Measurements from ENCODE around the gene ADAMTSL2.

Gene ADAMTSL2

DNA sequence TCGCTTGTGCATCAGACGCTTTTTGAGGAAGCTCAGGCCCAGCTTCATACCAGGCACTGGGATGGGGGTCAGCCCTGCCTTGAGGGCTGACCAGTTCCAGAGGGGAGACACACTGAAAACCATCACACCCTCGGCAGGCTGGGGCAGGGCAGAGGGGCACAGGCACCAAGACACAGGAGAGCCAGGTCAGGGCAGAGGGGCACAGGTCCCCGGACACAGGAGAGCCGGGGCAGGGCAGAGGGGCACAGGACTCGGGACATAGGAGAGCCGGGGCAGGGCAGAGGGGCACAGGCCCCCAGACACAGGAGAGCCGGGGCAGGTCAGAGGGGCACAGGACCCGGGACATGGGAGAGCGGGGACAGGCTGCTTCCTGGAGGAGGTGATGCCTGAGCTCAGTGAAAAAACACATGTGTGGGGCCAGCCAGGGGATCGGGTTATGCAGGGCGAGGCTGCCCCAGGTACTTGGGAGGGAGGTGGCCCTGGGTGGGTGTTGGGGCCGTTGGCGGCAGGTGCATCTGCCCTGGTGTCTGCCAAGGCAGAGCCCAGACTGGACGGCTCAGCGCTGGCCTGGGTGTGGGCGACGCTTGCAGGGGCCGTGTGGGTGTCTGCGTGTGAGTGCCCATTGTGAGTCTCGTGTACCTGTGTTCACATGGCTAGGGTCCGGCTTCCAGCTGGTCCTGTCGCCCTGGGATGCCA is 40.5 kb upstream of the ADAMTSL2 start:
- TF ChIP-seq EZH2phosphoT487 (IDR thresholded peaks at IDR 0.05; ENCODE audit: low read depth): no peak
- TF ChIP-seq, protein P1, sequence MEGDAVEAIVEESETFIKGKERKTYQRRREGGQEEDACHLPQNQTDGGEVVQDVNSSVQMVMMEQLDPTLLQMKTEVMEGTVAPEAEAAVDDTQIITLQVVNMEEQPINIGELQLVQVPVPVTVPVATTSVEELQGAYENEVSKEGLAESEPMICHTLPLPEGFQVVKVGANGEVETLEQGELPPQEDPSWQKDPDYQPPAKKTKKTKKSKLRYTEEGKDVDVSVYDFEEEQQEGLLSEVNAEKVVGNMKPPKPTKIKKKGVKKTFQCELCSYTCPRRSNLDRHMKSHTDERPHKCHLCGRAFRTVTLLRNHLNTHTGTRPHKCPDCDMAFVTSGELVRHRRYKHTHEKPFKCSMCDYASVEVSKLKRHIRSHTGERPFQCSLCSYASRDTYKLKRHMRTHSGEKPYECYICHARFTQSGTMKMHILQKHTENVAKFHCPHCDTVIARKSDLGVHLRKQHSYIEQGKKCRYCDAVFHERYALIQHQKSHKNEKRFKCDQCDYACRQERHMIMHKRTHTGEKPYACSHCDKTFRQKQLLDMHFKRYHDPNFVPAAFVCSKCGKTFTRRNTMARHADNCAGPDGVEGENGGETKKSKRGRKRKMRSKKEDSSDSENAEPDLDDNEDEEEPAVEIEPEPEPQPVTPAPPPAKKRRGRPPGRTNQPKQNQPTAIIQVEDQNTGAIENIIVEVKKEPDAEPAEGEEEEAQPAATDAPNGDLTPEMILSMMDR (IDR thresholded peaks at IDR 0.05; ENCODE audit: low read depth, low read length): no peak
- Histone ChIP-seq H3K79me2 (ENCODE audit: low read length) (no peaks in the 10 kb centered on the region), H3K4me1 (ENCODE audit: low read length) (no peaks in the 10 kb centered on the region), H3K9me3 (ENCODE audit: insufficient read depth, low read length) (no peaks in the 10 kb centered on the region), H2AFZ (ENCODE audit: low read depth, low read length) (no peak overlapping the region), H3K27me3 (ENCODE audit: low read depth, low read length) (peaks cover 13% of the 10 kb centered on the region), H3K27ac (ENCODE audit: low read length) (no peak overlapping the region), H4K20me1 (ENCODE audit: insufficient read depth, low read length) (no peaks in the 10 kb centered on the region), H3K36me3 (replicated peaks; ENCODE audit: low read depth, low read length) (no peaks in the 10 kb centered on the region), H3K4me3 (ENCODE audit: low read length) (no peak overlapping the region), H3K9ac (ENCODE audit: low read length) (no peak overlapping the region), H3K4me2 (ENCODE audit: low read length) (no peak overlapping the region)

GRCh38 chr9:133494636-133495326 is 39.7 kb upstream of the ADAMTSL2 start:
- Histone ChIP-seq H3K36me3 (replicated peaks; ENCODE audit: low read depth, low read length) (no peaks in the 10 kb centered on the region), H3K4me2 (ENCODE audit: low read length) (no peak overlapping the region), H4K20me1 (ENCODE audit: insufficient read depth, low read length) (no peaks in the 10 kb centered on the region), H3K4me3 (ENCODE audit: low read length) (no peak overlapping the region), H3K27ac (ENCODE audit: low read length) (no peak overlapping the region), H3K79me2 (ENCODE audit: low read length) (no peaks in the 10 kb centered on the region), H3K9ac (ENCODE audit: low read length) (no peak overlapping the region), H3K4me1 (ENCODE audit: low read length) (no peaks in the 10 kb centered on the region), H3K9me3 (ENCODE audit: insufficient read depth, low read length) (no peaks in the 10 kb centered on the region), H2AFZ (ENCODE audit: low read depth, low read length) (no peak overlapping the region), H3K27me3 (ENCODE audit: low read depth, low read length) (peaks cover 8% of the 10 kb centered on the region)
- no peak for TF ChIP-seq EZH2phosphoT487 (IDR thresholded peaks at IDR 0.05; ENCODE audit: low read depth)
- TF ChIP-seq, protein P1 (IDR thresholded peaks at IDR 0.05; ENCODE audit: low read depth, low read length): no peak

- peaks cover under 1% of the 10 kb centered on the region for H3K27me3 ChIP-seq (ENCODE audit: low read depth, low read length)
Measured at GRCh38 chr9:133495327-133496293, 38.9 kb upstream of the ADAMTSL2 start.

More at GRCh38 chr9:133495327-133496293, 38.9 kb upstream of the ADAMTSL2 start:
- H3K4me2 ChIP-seq (ENCODE audit: low read length): no peak overlapping the region
- no peaks in the 10 kb centered on the region for H3K9me3 ChIP-seq (ENCODE audit: insufficient read depth, low read length)
- H2AFZ ChIP-seq (ENCODE audit: low read depth, low read length): no peak overlapping the region
- no peaks in the 10 kb centered on the region for H3K36me3 ChIP-seq (replicated peaks; ENCODE audit: low read depth, low read length)
- no peaks in the 10 kb centered on the region for H3K79me2 ChIP-seq (ENCODE audit: low read length)
- H3K4me1 ChIP-seq (ENCODE audit: low read length): no peaks in the 10 kb centered on the region
- no peak for TF ChIP-seq EZH2phosphoT487 (IDR thresholded peaks at IDR 0.05; ENCODE audit: low read depth)
- TF ChIP-seq, protein P1 (IDR thresholded peaks at IDR 0.05; ENCODE audit: low read depth, low read length): no peak
- no peak overlapping the region for H3K27ac ChIP-seq (ENCODE audit: low read length)
- no peaks in the 10 kb centered on the region for H4K20me1 ChIP-seq (ENCODE audit: insufficient read depth, low read length)
- H3K9ac ChIP-seq (ENCODE audit: low read length): no peak overlapping the region
- no peak overlapping the region for H3K4me3 ChIP-seq (ENCODE audit: low read length)
